ENCODE results near the gene NAAA. TPM values are rescaled to one million over a fixed set of nuclear protein-coding genes. Genes with fewer than 3 reads are reported as not detected.

The NAAA gene
- 10 to 100 TPM; 47.9 to 51.5 TPM for total RNA-seq
- 104 TPM for polyA plus RNA-seq

- Histone ChIP-seq H3K9me3 (ENCODE audit: low read length) (no peaks in the 10 kb centered on the region), H3K4me1 (ENCODE audit: insufficient read depth, low read length) (peaks cover 7% of the 10 kb centered on the region), H3K4me3 (ENCODE audit: low read length) (peak within 1 kb of the TSS; percentile 99), H3K27me3 (ENCODE audit: insufficient read depth, low read length, poor library complexity, severe bottlenecking) (no peaks in the 10 kb centered on the region), H3K36me3 (ENCODE audit: insufficient read depth, low read length) (no peaks in the 10 kb centered on the region), H3K27ac (ENCODE audit: low read depth, low read length) (peak within 1 kb of the TSS; percentile 94)
- DNase-seq: peak; percentile 67 to 86 (median 78)
- Mint-ChIP-seq H3K4me1 (peaks cover 14 to 32% (median 23%) of the 10 kb centered on the region in 3 donors), H3K27me3 (no peaks in the 10 kb centered on the region), H3K9me3 (no peaks in the 10 kb centered on the region), H3K27ac (peak within 1 kb of the TSS; percentile 92 to 98 (median 96)), H3K36me3 (peaks cover 0 to 35% (median 1%) of the 10 kb centered on the region in 3 donors), H3K4me3 (peak within 1 kb of the TSS; percentile 95 to 99 (median 99))
- CTCF ChIA-PET: interaction anchor here (0.9 to 2.9 kb wide), 8 partner anchors 10 to 52 kb away, joined by 3 to 21 read pairs (median 6); partner anchors contain the start of gene SDAD1
- POLR2A ChIA-PET: interaction anchor here (0.7 to 2.2 kb wide), 10 partner anchors 12 to 1922 kb away, joined by 3 to 15 read pairs (median 6); partner anchors contain the start of genes MRPL1, RCHY1, SCARB2 and SDAD1
Measured at GRCh38 chr4:75940692-75941253, at the start of gene NAAA. Gene NAAA (minus strand): TSS chr4:75941013. CDS start chr4:75940949, 64 bp downstream.

GRCh38 chr4:75989846-75990528 is 49.2 kb upstream of the NAAA start:
- H3K9me3 ChIP-seq (ENCODE audit: low read length): no peaks in the 10 kb centered on the region
- H3K36me3 Mint-ChIP-seq: peaks cover 0 to 13% (median 0%) of the 10 kb centered on the region in 3 donors
- POLR2A ChIA-PET: interaction anchor here (0.6 to 2.2 kb wide), 7 partner anchors 49 to 1970 kb away, joined by 3 to 14 read pairs (median 3); partner anchors contain the start of genes NAAA and NUP54
- peaks cover 30 to 37% (median 34%) of the 10 kb centered on the region in 3 donors for H3K4me1 Mint-ChIP-seq
- peaks cover 1 to 6% of the 10 kb centered on the region in 2 donors for H3K27me3 Mint-ChIP-seq
- H3K4me3 Mint-ChIP-seq: peak overlapping the region; percentile 94 to 99 (median 97)
- no peaks in the 10 kb centered on the region for H3K9me3 Mint-ChIP-seq
- no peaks in the 10 kb centered on the region for H3K36me3 ChIP-seq (ENCODE audit: insufficient read depth, low read length)
- peak overlapping the region; percentile 77 for H3K4me3 ChIP-seq (ENCODE audit: low read length)
- peaks cover 46% of the 10 kb centered on the region for H3K4me1 ChIP-seq (ENCODE audit: insufficient read depth, low read length)
- CTCF ChIA-PET: interaction anchor here (0.6 to 2.2 kb wide), 4 partner anchors 50 to 475 kb away, joined by 3 to 8 read pairs (median 4); partner anchors contain the start of genes NAAA, RCHY1 and THAP6
- peak in 1 of 5 donors; percentile 10 for DNase-seq
- H3K27ac Mint-ChIP-seq: peak overlapping the region; percentile 78 to 100 (median 93)
- H3K27me3 ChIP-seq (ENCODE audit: insufficient read depth, low read length, poor library complexity, severe bottlenecking): no peaks in the 10 kb centered on the region
- peak overlapping the region; percentile 55 for H3K27ac ChIP-seq (ENCODE audit: low read depth, low read length)

- Histone ChIP-seq H3K9me3 (ENCODE audit: low read length) (no peaks in the 10 kb centered on the region), H3K36me3 (ENCODE audit: insufficient read depth, low read length) (peaks cover 14% of the 10 kb centered on the region), H3K27ac (ENCODE audit: low read depth, low read length) (no peak overlapping the region), H3K27me3 (ENCODE audit: insufficient read depth, low read length, poor library complexity, severe bottlenecking) (no peaks in the 10 kb centered on the region), H3K4me3 (ENCODE audit: low read length) (no peak overlapping the region), H3K4me1 (ENCODE audit: insufficient read depth, low read length) (peaks cover 41% of the 10 kb centered on the region)
- ChIA-PET CTCF (interaction anchor here (1.8 kb wide), 1 partner anchor 10 kb away, joined by 5 read pairs; no protein-coding TSS in a partner anchor), POLR2A (no interaction called here)
- no peak for DNase-seq
- Mint-ChIP-seq H3K36me3 (peaks cover 8 to 38% (median 15%) of the 10 kb centered on the region in 3 donors), H3K27ac (no peak overlapping the region), H3K4me3 (no peak overlapping the region), H3K27me3 (no peaks in the 10 kb centered on the region), H3K9me3 (peaks cover 0 to 4% (median 0%) of the 10 kb centered on the region in 5 donors), H3K4me1 (peaks cover 25 to 29% (median 29%) of the 10 kb centered on the region in 3 donors)
Measured at GRCh38 chr4:75985116-75985515, 44.3 kb upstream of the NAAA start.

GRCh38 chr4:75980576-75980975 is 39.8 kb upstream of the NAAA start:
- ChIA-PET POLR2A (no interaction called here), CTCF (no interaction called here)
- H3K36me3 Mint-ChIP-seq: peaks cover 22 to 67% (median 38%) of the 10 kb centered on the region in 3 donors
- H3K4me3 Mint-ChIP-seq: no peak overlapping the region
- peaks cover 0 to 4% (median 0%) of the 10 kb centered on the region in 5 donors for H3K9me3 Mint-ChIP-seq
- Histone ChIP-seq H3K4me1 (ENCODE audit: insufficient read depth, low read length) (peaks cover under 1% of the 10 kb centered on the region), H3K27me3 (ENCODE audit: insufficient read depth, low read length, poor library complexity, severe bottlenecking) (no peaks in the 10 kb centered on the region), H3K4me3 (ENCODE audit: low read length) (no peak overlapping the region), H3K27ac (ENCODE audit: low read depth, low read length) (no peak overlapping the region), H3K36me3 (ENCODE audit: insufficient read depth, low read length) (peaks cover 41% of the 10 kb centered on the region), H3K9me3 (ENCODE audit: low read length) (no peaks in the 10 kb centered on the region)
- peak overlapping the region in 1 of 8 donors; percentile 4 for H3K27ac Mint-ChIP-seq
- no peaks in the 10 kb centered on the region for H3K27me3 Mint-ChIP-seq
- peaks cover 0 to 3% (median 2%) of the 10 kb centered on the region in 3 donors for H3K4me1 Mint-ChIP-seq
- no peak for DNase-seq

GRCh38 chr4:75976177-75976576 is 35.4 kb upstream of the NAAA start:
- Histone ChIP-seq H3K27me3 (ENCODE audit: insufficient read depth, low read length, poor library complexity, severe bottlenecking) (no peaks in the 10 kb centered on the region), H3K36me3 (ENCODE audit: insufficient read depth, low read length) (peaks cover 47% of the 10 kb centered on the region), H3K9me3 (ENCODE audit: low read length) (no peaks in the 10 kb centered on the region), H3K27ac (ENCODE audit: low read depth, low read length) (no peak overlapping the region), H3K4me1 (ENCODE audit: insufficient read depth, low read length) (no peaks in the 10 kb centered on the region), H3K4me3 (ENCODE audit: low read length) (no peak overlapping the region)
- Mint-ChIP-seq H3K4me3 (no peak overlapping the region), H3K27ac (no peak overlapping the region), H3K36me3 (peaks cover 19 to 81% (median 38%) of the 10 kb centered on the region in 3 donors), H3K4me1 (peaks cover 0 to 2% (median 0%) of the 10 kb centered on the region in 3 donors), H3K27me3 (no peaks in the 10 kb centered on the region), H3K9me3 (no peaks in the 10 kb centered on the region)
- CTCF ChIA-PET: no interaction called here
- no peak for DNase-seq
- POLR2A ChIA-PET: no interaction called here

GRCh38 chr4:75973766-75974165 is 33.0 kb upstream of the NAAA start:
- Histone ChIP-seq H3K27ac (ENCODE audit: low read depth, low read length) (no peak overlapping the region), H3K4me1 (ENCODE audit: insufficient read depth, low read length) (no peaks in the 10 kb centered on the region), H3K9me3 (ENCODE audit: low read length) (no peaks in the 10 kb centered on the region), H3K36me3 (ENCODE audit: insufficient read depth, low read length) (peaks cover 42% of the 10 kb centered on the region), H3K27me3 (ENCODE audit: insufficient read depth, low read length, poor library complexity, severe bottlenecking) (no peaks in the 10 kb centered on the region), H3K4me3 (ENCODE audit: low read length) (no peak overlapping the region)
- Mint-ChIP-seq H3K9me3 (no peaks in the 10 kb centered on the region), H3K4me3 (no peak overlapping the region), H3K4me1 (no peaks in the 10 kb centered on the region), H3K36me3 (peaks cover 25 to 89% (median 40%) of the 10 kb centered on the region in 3 donors), H3K27me3 (no peaks in the 10 kb centered on the region), H3K27ac (no peak overlapping the region)
- POLR2A ChIA-PET: interaction anchor here (0.6 kb wide), 1 partner anchor 153 kb away, joined by 6 read pairs; no protein-coding TSS in a partner anchor
- CTCF ChIA-PET: no interaction called here
- DNase-seq: no peak

- CTCF ChIA-PET: no interaction called here
- POLR2A ChIA-PET: no interaction called here
- no peaks in the 10 kb centered on the region for H3K4me1 ChIP-seq (ENCODE audit: insufficient read depth, low read length)
- H3K9me3 ChIP-seq (ENCODE audit: low read length): no peaks in the 10 kb centered on the region
- H3K27me3 ChIP-seq (ENCODE audit: insufficient read depth, low read length, poor library complexity, severe bottlenecking): no peaks in the 10 kb centered on the region
- Mint-ChIP-seq H3K4me1 (no peaks in the 10 kb centered on the region), H3K9me3 (peaks cover 0 to 5% (median 0%) of the 10 kb centered on the region in 5 donors), H3K4me3 (no peak overlapping the region), H3K27ac (peak overlapping the region in 1 of 8 donors; percentile 10), H3K27me3 (no peaks in the 10 kb centered on the region), H3K36me3 (peaks cover 51 to 97% (median 52%) of the 10 kb centered on the region in 3 donors)
- peaks cover 55% of the 10 kb centered on the region for H3K36me3 ChIP-seq (ENCODE audit: insufficient read depth, low read length)
- DNase-seq: no peak
- H3K27ac ChIP-seq (ENCODE audit: low read depth, low read length): no peak overlapping the region
- H3K4me3 ChIP-seq (ENCODE audit: low read length): no peak overlapping the region
Measured at GRCh38 chr4:75968084-75968483, 27.3 kb upstream of the NAAA start.

GRCh38 chr4:75963558-75963957 is 22.7 kb upstream of the NAAA start:
- Mint-ChIP-seq H3K4me1 (no peaks in the 10 kb centered on the region), H3K27me3 (no peaks in the 10 kb centered on the region), H3K27ac (peak overlapping the region in 2 of 8 donors; percentile 17 to 29), H3K36me3 (peaks cover 61 to 95% (median 63%) of the 10 kb centered on the region in 3 donors), H3K4me3 (no peak overlapping the region), H3K9me3 (peaks cover 0 to 5% (median 0%) of the 10 kb centered on the region in 5 donors)
- Histone ChIP-seq H3K4me3 (ENCODE audit: low read length) (no peak overlapping the region), H3K27me3 (ENCODE audit: insufficient read depth, low read length, poor library complexity, severe bottlenecking) (no peaks in the 10 kb centered on the region), H3K27ac (ENCODE audit: low read depth, low read length) (no peak overlapping the region), H3K9me3 (ENCODE audit: low read length) (no peaks in the 10 kb centered on the region), H3K4me1 (ENCODE audit: insufficient read depth, low read length) (no peaks in the 10 kb centered on the region), H3K36me3 (ENCODE audit: insufficient read depth, low read length) (peaks cover 57% of the 10 kb centered on the region)
- no peak for DNase-seq
- POLR2A ChIA-PET: no interaction called here
- CTCF ChIA-PET: no interaction called here
